ENCODE data around the gene SRPK1.

The SRPK1 gene

GRCh38 chr6:35898003-35898402 is 22.9 kb downstream of the SRPK1 start:
- DNase-seq (ENCODE audit: low read depth) = no peak

- DNase-seq (ENCODE audit: low read depth) = no peak
Measured at GRCh38 chr6:35897486-35897885, 23.4 kb downstream of the SRPK1 start.

- DNase-seq (ENCODE audit: low read depth) = no peak
Measured at GRCh38 chr6:35897036-35897435, 23.9 kb downstream of the SRPK1 start.

GRCh38 chr6:35896228-35896627 is 24.7 kb downstream of the SRPK1 start:
- DNase-seq (ENCODE audit: low read depth) = no peak

GRCh38 chr6:35895560-35895959 is 25.3 kb downstream of the SRPK1 start:
- no peak for DNase-seq (ENCODE audit: low read depth)

- DNase-seq (ENCODE audit: low read depth) = no peak
Measured at GRCh38 chr6:35894776-35895175, 26.1 kb downstream of the SRPK1 start.

GRCh38 chr6:35893246-35893645 is 27.7 kb downstream of the SRPK1 start:
- no peak for DNase-seq (ENCODE audit: low read depth)

GRCh38 chr6:35892482-35892881 is 28.4 kb downstream of the SRPK1 start:
- no peak for DNase-seq (ENCODE audit: low read depth)

- no peak for DNase-seq (ENCODE audit: low read depth)
Measured at GRCh38 chr6:35879151-35879550, 41.7 kb downstream of the SRPK1 start.

- no peak for DNase-seq (ENCODE audit: low read depth)
Measured at GRCh38 chr6:35876902-35877301, 44.0 kb downstream of the SRPK1 start.

- DNase-seq (ENCODE audit: low read depth) = no peak
Measured at GRCh38 chr6:35874730-35875129, 46.2 kb downstream of the SRPK1 start.

- DNase-seq (ENCODE audit: low read depth) = no peak
Measured at GRCh38 chr6:35859367-35859766, 61.5 kb downstream of the SRPK1 start.

GRCh38 chr6:35857853-35858252 is 63.0 kb downstream of the SRPK1 start:
- DNase-seq (ENCODE audit: low read depth) = no peak

- DNase-seq (ENCODE audit: low read depth) = no peak
Measured at GRCh38 chr6:35856250-35856649, 64.6 kb downstream of the SRPK1 start.

- no peak for DNase-seq (ENCODE audit: low read depth)
Measured at GRCh38 chr6:35852994-35853393, 67.9 kb downstream of the SRPK1 start.

GRCh38 chr6:35850208-35850607 is 70.7 kb downstream of the SRPK1 start:
- DNase-seq (ENCODE audit: low read depth) = no peak

- DNase-seq (ENCODE audit: low read depth) = no peak
Measured at GRCh38 chr6:35844290-35844689, 76.6 kb downstream of the SRPK1 start.

- DNase-seq (ENCODE audit: low read depth) = no peak
Measured at GRCh38 chr6:35842381-35842780, 78.5 kb downstream of the SRPK1 start.

GRCh38 chr6:35839019-35839418 is 81.9 kb downstream of the SRPK1 start:
- DNase-seq (ENCODE audit: low read depth) = no peak

GRCh38 chr6:35833536-35833935 is 87.4 kb downstream of the SRPK1 start:
- no peak for DNase-seq (ENCODE audit: low read depth)

- DNase-seq (ENCODE audit: low read depth) = no peak
Measured at GRCh38 chr6:35831257-35832007, 89.5 kb downstream of the SRPK1 start.

- DNase-seq (ENCODE audit: low read depth) = no peak
Measured at GRCh38 chr6:35829306-35829705, 91.6 kb downstream of the SRPK1 start.

- no peak for DNase-seq (ENCODE audit: low read depth)
Measured at GRCh38 chr6:35824552-35825192, 96.2 kb downstream of the SRPK1 start.

- no peak for DNase-seq (ENCODE audit: low read depth)
Measured at GRCh38 chr6:35823601-35824000, 97.3 kb downstream of the SRPK1 start.
